Measurements from ENCODE around the gene VPS13C. TPM values are rescaled to one million over a fixed set of nuclear protein-coding genes. Genes with fewer than 3 reads are reported as not detected.

Gene VPS13C
- total RNA-seq, 1 donor from 2014 or later: 30.2 TPM

GRCh38 chr15:61921093-61921492, 139.2 kb downstream of the VPS13C start:
- no peak overlapping the region for H3K4me3 ChIP-seq (ENCODE audit: low read depth, low read length)
- TF ChIP-seq, protein P1, sequence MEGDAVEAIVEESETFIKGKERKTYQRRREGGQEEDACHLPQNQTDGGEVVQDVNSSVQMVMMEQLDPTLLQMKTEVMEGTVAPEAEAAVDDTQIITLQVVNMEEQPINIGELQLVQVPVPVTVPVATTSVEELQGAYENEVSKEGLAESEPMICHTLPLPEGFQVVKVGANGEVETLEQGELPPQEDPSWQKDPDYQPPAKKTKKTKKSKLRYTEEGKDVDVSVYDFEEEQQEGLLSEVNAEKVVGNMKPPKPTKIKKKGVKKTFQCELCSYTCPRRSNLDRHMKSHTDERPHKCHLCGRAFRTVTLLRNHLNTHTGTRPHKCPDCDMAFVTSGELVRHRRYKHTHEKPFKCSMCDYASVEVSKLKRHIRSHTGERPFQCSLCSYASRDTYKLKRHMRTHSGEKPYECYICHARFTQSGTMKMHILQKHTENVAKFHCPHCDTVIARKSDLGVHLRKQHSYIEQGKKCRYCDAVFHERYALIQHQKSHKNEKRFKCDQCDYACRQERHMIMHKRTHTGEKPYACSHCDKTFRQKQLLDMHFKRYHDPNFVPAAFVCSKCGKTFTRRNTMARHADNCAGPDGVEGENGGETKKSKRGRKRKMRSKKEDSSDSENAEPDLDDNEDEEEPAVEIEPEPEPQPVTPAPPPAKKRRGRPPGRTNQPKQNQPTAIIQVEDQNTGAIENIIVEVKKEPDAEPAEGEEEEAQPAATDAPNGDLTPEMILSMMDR (conservative IDR thresholded peaks at IDR 0.05; ENCODE audit: low read depth, low read length): no peak
- no peak for DNase-seq (ENCODE audit: low read depth)

- H3K4me3 ChIP-seq (ENCODE audit: low read depth, low read length): no peak overlapping the region
- no peak for DNase-seq (ENCODE audit: low read depth)
- TF ChIP-seq, protein P1 (conservative IDR thresholded peaks at IDR 0.05; ENCODE audit: low read depth, low read length): no peak
These were observed 142.8 kb downstream of the VPS13C start for GRCh38 chr15:61917457-61917856.

GRCh38 chr15:61916104-61916503, 144.1 kb downstream of the VPS13C start:
- no peak for DNase-seq (ENCODE audit: low read depth)
- TF ChIP-seq, protein P1 (conservative IDR thresholded peaks at IDR 0.05; ENCODE audit: low read depth, low read length): no peak
- H3K4me3 ChIP-seq (ENCODE audit: low read depth, low read length): no peak overlapping the region

- H3K4me3 ChIP-seq (ENCODE audit: low read depth, low read length): no peak overlapping the region
- TF ChIP-seq, protein P1 (conservative IDR thresholded peaks at IDR 0.05; ENCODE audit: low read depth, low read length): no peak
- no peak for DNase-seq (ENCODE audit: low read depth)
These were observed 144.6 kb downstream of the VPS13C start for GRCh38 chr15:61915640-61916039.

DNA sequence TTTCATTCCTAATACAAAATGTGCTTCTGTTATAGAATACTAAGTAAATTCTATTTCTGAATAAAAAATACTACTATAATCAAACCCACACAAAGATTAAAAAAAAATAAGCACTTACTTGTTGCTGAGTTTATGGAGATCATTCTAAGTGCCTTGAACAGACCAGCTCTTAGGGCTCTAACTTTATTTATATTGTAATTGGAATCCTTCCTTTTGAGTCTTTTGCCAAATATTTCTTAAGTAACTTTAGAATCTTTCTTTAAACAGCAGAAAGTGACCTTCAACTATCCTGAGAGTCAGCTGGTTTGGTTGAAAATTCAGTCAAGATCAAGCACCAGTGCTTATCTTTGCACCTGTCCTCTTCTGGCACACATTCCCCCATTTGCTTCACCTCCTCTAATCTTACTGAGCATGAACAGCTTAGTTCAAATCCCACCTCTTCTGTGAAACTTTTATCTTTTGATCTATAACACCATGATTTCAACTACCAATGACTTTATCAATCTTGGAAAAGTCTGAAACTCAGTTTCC, 149.3 kb downstream of the VPS13C start:
- TF ChIP-seq, protein P1 (conservative IDR thresholded peaks at IDR 0.05; ENCODE audit: low read depth, low read length): no peak
- H3K4me3 ChIP-seq (ENCODE audit: low read depth, low read length): no peak overlapping the region
- DNase-seq (ENCODE audit: low read depth): no peak

- no peak for DNase-seq (ENCODE audit: low read depth)
- TF ChIP-seq, protein P1 (conservative IDR thresholded peaks at IDR 0.05; ENCODE audit: low read depth, low read length): no peak
- no peak overlapping the region for H3K4me3 ChIP-seq (ENCODE audit: low read depth, low read length)
These were observed 152.0 kb downstream of the VPS13C start for GRCh38 chr15:61908241-61908640.

GRCh38 chr15:61907753-61908086, 152.5 kb downstream of the VPS13C start:
- TF ChIP-seq, protein P1 (conservative IDR thresholded peaks at IDR 0.05; ENCODE audit: low read depth, low read length): no peak
- H3K4me3 ChIP-seq (ENCODE audit: low read depth, low read length): no peak overlapping the region
- no peak for DNase-seq (ENCODE audit: low read depth)
